Activated CD8-positive, alpha-beta T cell treated with anti-CD3 and anti-CD28 coated beads for 36 hours (primary cell): ENCODE results near the gene C1QTNF8. TPM values are rescaled to one million over a fixed set of nuclear protein-coding genes. Genes with fewer than 3 reads are reported as not detected.
"Not testable (repeated sequence)": the region's sequence is repeated elsewhere in the genome, so short reads cannot be mapped to it uniquely, and the experiment has no call there.

Experiments used
- ATAC-seq: fragments of 200-7000 bp; cut with Tn5 transposase; one replicate; pipeline ENCODE4 v1.10.0; 2021; ENCODE audit warnings: mild to moderate bottlenecking, moderate library complexity
- CTCF ChIA-PET: fragments of 350-600 bp; sonication (Branson Sonifier 250); formaldehyde crosslinking; loops from one replicate; lab custom pipeline; 2021; ENCODE audit warnings: antibody characterized with exemption; lab: Charles Lee
- POLR2A ChIA-PET: fragments of 350-600 bp; sonication (Branson Sonifier 250); formaldehyde crosslinking; loops from one replicate; lab custom pipeline; 2021; ENCODE audit warnings: antibody characterized with exemption; lab: Charles Lee
- DNase-seq: peaks from one replicate; pipeline ENCODE4 v3.0.0-alpha.2; 2020
- H3K27ac Mint-ChIP-seq: one replicate; pipeline ENCODE4 v1.8.0; 2021; ENCODE audit warnings: mild to moderate bottlenecking, mixed read lengths
- H3K27me3 Mint-ChIP-seq: one replicate; pipeline ENCODE4 v1.8.0; 2021; ENCODE audit warnings: mixed read lengths
- H3K36me3 Mint-ChIP-seq: one replicate; pipeline ENCODE4 v1.8.0; 2021; ENCODE audit warnings: low read depth, mixed read lengths
- H3K4me1 Mint-ChIP-seq: one replicate; pipeline ENCODE4 v1.8.0; 2021; ENCODE audit warnings: low read depth, mixed read lengths
- H3K4me3 Mint-ChIP-seq: one replicate; pipeline ENCODE4 v1.8.0; 2021; ENCODE audit warnings: mild to moderate bottlenecking, moderate library complexity, mixed read lengths
- H3K9me3 Mint-ChIP-seq: one replicate; pipeline ENCODE4 v1.8.0; 2021; ENCODE audit warnings: mixed read lengths
- CTCF ChIP-seq: fragments of 200-600 bp; IDR thresholded peaks from one replicate; pipeline ENCODE4 v1.8.0; 2022; ENCODE audit warnings: antibody characterized with exemption, mild to moderate bottlenecking
- intact Hi-C: fragments of 100-400 bp; cut with micrococcal nuclease; formaldehyde crosslinking; loops from one replicate; pipeline ENCODE4 v1.10.0; 2022
- total RNA-seq, 2 experiments: library from RNA; stranded (reverse); gene quantifications; one replicate each; pipeline ENCODE4 v1.2.3, GENCODE V29; 2021

Gene C1QTNF8
- total RNA-seq, 2 experiments from 2014 or later = not detected

- Mint-ChIP-seq H3K9me3 (peaks cover 12% of the 10 kb centered on the region), H3K36me3 (peaks cover 7% of the 10 kb centered on the region), H3K27me3 (peaks cover 8% of the 10 kb centered on the region), H3K4me3 (no peak overlapping the region), H3K27ac (no peak overlapping the region), H3K4me1 (no peaks in the 10 kb centered on the region)
- POLR2A ChIA-PET = no interaction called here
- intact Hi-C loops = no loop called here
- TF ChIP-seq CTCF = no peak
- DNase-seq (no peak), ATAC-seq (no peak)
- CTCF ChIA-PET = no interaction called here
Measured at GRCh38 chr16:1089822-1090619, 6.0 kb downstream of the C1QTNF8 start.

GRCh38 chr16:1089439-1089821 lies 6.6 kb downstream of the C1QTNF8 start:
- intact Hi-C loops = no loop called here
- TF ChIP-seq CTCF = no peak
- Mint-ChIP-seq H3K9me3 (peaks cover 15% of the 10 kb centered on the region), H3K27ac (no peak overlapping the region), H3K36me3 (peaks cover 7% of the 10 kb centered on the region), H3K4me3 (no peak overlapping the region), H3K4me1 (no peaks in the 10 kb centered on the region), H3K27me3 (peaks cover 9% of the 10 kb centered on the region)
- DNase-seq (no peak), ATAC-seq (no peak)
- CTCF ChIA-PET = no interaction called here
- POLR2A ChIA-PET = no interaction called here

DNA sequence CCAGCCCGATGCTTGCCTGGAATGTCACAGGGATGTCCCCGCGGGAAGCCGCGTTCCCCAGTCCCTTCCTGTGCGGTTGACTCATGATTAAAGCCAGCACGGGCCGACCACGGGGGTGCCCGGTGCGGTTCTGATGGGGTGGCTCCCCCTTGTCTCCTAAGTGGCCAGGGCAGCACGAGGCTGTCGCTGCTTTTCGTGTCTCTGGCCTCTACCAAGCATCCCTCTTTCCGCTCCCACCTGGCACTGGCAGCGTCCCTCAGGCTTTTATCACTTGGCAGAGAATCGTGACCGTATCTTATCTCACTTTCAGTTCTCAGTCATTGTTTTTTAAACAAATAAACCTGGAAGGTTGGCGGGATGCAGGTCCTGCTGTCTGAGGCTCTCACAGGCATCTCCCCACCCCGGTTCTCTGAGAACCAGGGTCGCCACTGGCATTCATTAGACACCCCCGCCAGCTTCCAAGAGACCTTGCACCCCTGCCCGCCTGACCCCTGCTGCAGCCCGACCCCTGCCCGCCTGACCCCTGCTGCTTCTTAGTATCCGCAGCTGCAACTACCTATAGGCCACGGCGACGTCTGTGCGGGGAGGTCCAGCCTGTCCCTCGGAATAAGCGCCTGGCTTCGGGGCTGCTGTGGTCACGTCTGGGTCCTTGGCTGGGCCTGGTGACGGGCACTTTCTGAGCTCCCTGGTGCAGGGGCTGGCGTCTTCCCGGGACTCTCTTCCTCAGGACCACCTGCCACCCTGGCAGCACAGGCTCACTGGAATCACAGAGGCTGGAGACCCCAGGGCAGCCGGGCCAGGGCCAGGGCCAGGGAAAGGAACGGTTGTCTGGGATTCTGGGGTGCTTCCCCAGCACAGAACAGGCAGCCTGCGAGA lies 7.5 kb downstream of the C1QTNF8 start:
- no peak for TF ChIP-seq CTCF
- no peak for ATAC-seq
- DNase-seq = no peak
- no peak overlapping the region for H3K4me3 Mint-ChIP-seq
- intact Hi-C loops = no loop called here
- no peak overlapping the region for H3K27ac Mint-ChIP-seq
- peaks cover 15% of the 10 kb centered on the region for H3K27me3 Mint-ChIP-seq
- POLR2A ChIA-PET = no interaction called here
- H3K4me1 Mint-ChIP-seq = no peaks in the 10 kb centered on the region
- CTCF ChIA-PET = no interaction called here
- peaks cover 15% of the 10 kb centered on the region for H3K9me3 Mint-ChIP-seq
- H3K36me3 Mint-ChIP-seq = peaks cover 7% of the 10 kb centered on the region

- H3K27ac Mint-ChIP-seq, H3K4me3 Mint-ChIP-seq, H3K4me1 Mint-ChIP-seq, intact Hi-C loops, ATAC-seq, DNase-seq, H3K36me3 Mint-ChIP-seq, POLR2A ChIA-PET: not testable (repeated sequence)
- Mint-ChIP-seq H3K9me3 (peaks cover 11% of the 10 kb centered on the region), H3K27me3 (peaks cover 22% of the 10 kb centered on the region)
- CTCF ChIA-PET = interaction anchor here (1.1 kb wide), 1 partner anchor 345 kb away, joined by 3 read pairs; no protein-coding TSS in a partner anchor
Measured at GRCh38 chr16:1086443-1086842, 9.6 kb downstream of the C1QTNF8 start.

GRCh38 chr16:1084971-1085370 lies 11.1 kb downstream of the C1QTNF8 start:
- Mint-ChIP-seq H3K27me3 (peaks cover 22% of the 10 kb centered on the region), H3K4me1 (no peaks in the 10 kb centered on the region), H3K27ac (no peak overlapping the region), H3K4me3 (no peak overlapping the region), H3K36me3 (peaks cover 4% of the 10 kb centered on the region), H3K9me3 (peaks cover 11% of the 10 kb centered on the region)
- ChIA-PET POLR2A (no interaction called here), CTCF (no interaction called here)
- intact Hi-C loops = no loop called here
- DNase-seq (no peak), ATAC-seq (no peak)
- no peak for TF ChIP-seq CTCF
